A549 (cell line): ENCODE results near the gene MAPK13. TPM values are rescaled to one million over a fixed set of nuclear protein-coding genes. Genes with fewer than 3 reads are reported as not detected.

ENCODE experiments used
- ATAC-seq, 2 experiments: fragments of 200-7000 bp in 1 of 2; fragments of >200 bp in 1 of 2; cut with Nextera tagmentation in 1 of 2; cut with Tn5 transposase in 1 of 2; 3 replicates each; pipeline versions ENCODE4 v1.8.0 to v1.9.1; 2018 to 2020; ENCODE audit warnings: mild to moderate bottlenecking in 1 of 2, moderate library complexity in 1 of 2
- CTCF ChIA-PET: fragments of 300-600 bp; sonication (Branson Sonifier 250); formaldehyde crosslinking; extraction: SDS; loops from one replicate; lab custom pipeline; 2021; ENCODE audit warnings: antibody characterized with exemption, inconsistent platforms; lab: Yijun Ruan, JAX
- POLR2A ChIA-PET: fragments of 350-600 bp; formaldehyde crosslinking; extraction: SDS; loops from one replicate; lab custom pipeline; 2021; ENCODE audit warnings: antibody characterized with exemption, inconsistent platforms; lab: Yijun Ruan, JAX
- DNase-seq, 2 experiments: peaks; one replicate each; pipeline versions ENCODE4 v3.0.0 to v3.0.0-alpha.2; 2011 to 2016; ENCODE audit warnings: low read depth in 1 of 2, low spot score in 1 of 2
- FAIRE-seq: peaks from 2 replicates; lab custom pipeline; 2011; peaks lifted over from hg19 to GRCh38; lab: Jason Lieb, UNC
- H3K27ac ChIP-seq, 2 experiments: fragments of >200 bp; sonication (Bioruptor Twin); formaldehyde crosslinking; 3 replicates each; pipeline ENCODE4 v1.5.1; 2016 to 2017
- H3K4me1 ChIP-seq: fragments of >200 bp; sonication (Bioruptor Twin); formaldehyde crosslinking; 3 replicates; pipeline ENCODE4 v1.6.1; 2016
- H3K4me2 ChIP-seq: fragments of >200 bp; sonication (Bioruptor Twin); formaldehyde crosslinking; 3 replicates; pipeline ENCODE4 v1.6.1; 2016
- H3K4me3 ChIP-seq: fragments of >200 bp; sonication (Bioruptor Twin); formaldehyde crosslinking; 3 replicates; pipeline ENCODE4 v1.5.1; 2016
- H3K9me3 ChIP-seq: fragments of >200 bp; sonication (Bioruptor Twin); formaldehyde crosslinking; 3 replicates; pipeline ENCODE4 v1.6.1; 2016
- CBX2 ChIP-seq: fragments of 200-600 bp; sonication (generic); IDR thresholded peaks from 2 replicates; pipeline ENCODE4 v1.6.1; 2016; ENCODE audit warnings: low read depth, mild to moderate bottlenecking, borderline replicate concordance
- CBX8 ChIP-seq: fragments of 200-600 bp; sonication (generic); IDR thresholded peaks from 2 replicates; pipeline ENCODE4 v1.6.1; 2016
- CEBPB ChIP-seq, 2 experiments: fragments of >200 bp in 1 of 2; sonication (Bioruptor Twin) in 1 of 2; formaldehyde crosslinking in 1 of 2; IDR thresholded peaks; 2 replicates each; pipeline ENCODE4 v1.6.1; 2012 to 2016
- EHF ChIP-seq: fragments of 250-450 bp; sonication (Bioruptor Pico); IDR thresholded peaks from 2 replicates; pipeline ENCODE4 v1.5.0; 2020; ENCODE audit warnings: mild to moderate bottlenecking
- EP300 ChIP-seq, 2 experiments: fragments of >200 bp; sonication (Bioruptor Twin); formaldehyde crosslinking; IDR thresholded peaks; 2 replicates in 1 of 2; 3 replicates in 1 of 2; pipeline ENCODE4 v1.6.1; 2016 to 2017
- FOSB ChIP-seq: fragments of 250-450 bp; sonication (Bioruptor Pico); IDR thresholded peaks from 2 replicates; pipeline ENCODE4 v1.5.0; 2020; ENCODE audit warnings: mild to moderate bottlenecking, moderate library complexity
- HEYL ChIP-seq: fragments of 250-450 bp; sonication (Bioruptor Pico); IDR thresholded peaks from 2 replicates; pipeline ENCODE4 v1.8.0; 2021; ENCODE audit warnings: mild to moderate bottlenecking, moderate library complexity
- NPAS2 ChIP-seq: fragments of 250-450 bp; sonication (Bioruptor Pico); IDR thresholded peaks from 2 replicates; pipeline ENCODE4 v1.8.0; 2022; ENCODE audit warnings: mild to moderate bottlenecking, moderate library complexity, borderline replicate concordance
- NR3C1 ChIP-seq: fragments of >200 bp; sonication (Bioruptor Twin); formaldehyde crosslinking; IDR thresholded peaks from 3 replicates; pipeline ENCODE4 v1.6.1; 2017
- PHF8 ChIP-seq: fragments of 200-600 bp; sonication (generic); IDR thresholded peaks from 2 replicates; pipeline ENCODE4 v1.6.1; 2016; ENCODE audit warnings: low read depth, mild to moderate bottlenecking, antibody characterized with exemption, moderate library complexity, borderline replicate concordance
- RARB ChIP-seq: fragments of 250-450 bp; sonication (Bioruptor Pico); IDR thresholded peaks from 2 replicates; pipeline ENCODE4 v1.8.0; 2021; ENCODE audit warnings: mild to moderate bottlenecking, moderate library complexity
- RCOR1 ChIP-seq: fragments of 150-350 bp; IDR thresholded peaks from 2 replicates; pipeline ENCODE4 v1.6.1; 2014; ENCODE audit warnings: antibody characterized with exemption, low read length, low read depth
- RFX5 ChIP-seq: fragments of 450-650 bp; IDR thresholded peaks from 2 replicates; pipeline ENCODE4 v1.7.1; 2014; ENCODE audit warnings: antibody characterized with exemption, mild to moderate bottlenecking, moderate library complexity
- TP53 ChIP-seq: fragments of 250-450 bp; sonication (Bioruptor Pico); IDR thresholded peaks from 2 replicates; pipeline ENCODE4 v1.5.0; 2021; ENCODE audit warnings: mild to moderate bottlenecking, moderate library complexity
- ZC3H11A ChIP-seq: fragments of 450-650 bp; IDR thresholded peaks from 2 replicates; pipeline ENCODE4 v1.6.1; 2014; ENCODE audit warnings: antibody characterized with exemption, mild to moderate bottlenecking
- ZNF302 ChIP-seq: fragments of 250-450 bp; sonication (Bioruptor Pico); IDR thresholded peaks from 2 replicates; pipeline ENCODE4 v1.9.0; 2021; ENCODE audit warnings: inconsistent platforms, mild to moderate bottlenecking, moderate library complexity
- WGBS: methylation state at CpG from one replicate; pipeline ENCODE4 v1.1.6; 2017; ENCODE audit errors: missing lambda C conversion rate; 5-methylcytosine and 5-hydroxymethylcytosine counted together
- polyA plus RNA-seq, 4 experiments: library from polyadenylated mRNA; depleted of rRNA in 3 of 4; stranded (reverse); fragments of >200 nt; fragmentation: RNase III in 1 of 4; extraction: RNeasy Plus Mini Kit Qiagen cat#74134 plus additional on column Dnase treatment in 1 of 4; gene quantifications; 2 replicates in 3 of 4; 3 replicates in 1 of 4; pipeline ENCODE4 v1.2.3, GENCODE V29; 2011 to 2017
- TF ChIP-seq, protein P1 (sequence below): fragments of >200 bp; sonication (Bioruptor Twin); formaldehyde crosslinking; IDR thresholded peaks from 3 replicates; pipeline ENCODE4 v1.6.1; 2016
- TF ChIP-seq, protein P2 (sequence below): fragments of 150-350 bp; IDR thresholded peaks from 2 replicates; pipeline ENCODE4 v1.6.1; 2014; ENCODE audit warnings: low read depth, mild to moderate bottlenecking, low read length
- TF ChIP-seq, protein P3 (sequence below): fragments of 450-650 bp; IDR thresholded peaks from 2 replicates; pipeline ENCODE4 v1.6.1; 2014; ENCODE audit warnings: antibody characterized with exemption
- TF ChIP-seq, protein P4 (sequence below): IDR thresholded peaks from 2 replicates; pipeline ENCODE4 v1.6.1; 2012
- TF ChIP-seq, protein P5 (sequence below): IDR thresholded peaks from 2 replicates; pipeline ENCODE4 v1.6.1; 2012; ENCODE audit warnings: low read depth, borderline replicate concordance
- TF ChIP-seq, protein P6 (sequence below): fragments of 250-450 bp; sonication (Bioruptor Pico); IDR thresholded peaks from 2 replicates; pipeline ENCODE4 v1.5.0; 2020; ENCODE audit warnings: low read depth, mild to moderate bottlenecking, moderate library complexity

The MAPK13 gene
- polyA plus RNA-seq, 2 of the 4 experiments (the other 2 are of a cell fraction), result 0.45 to 0.63 TPM

DNA sequence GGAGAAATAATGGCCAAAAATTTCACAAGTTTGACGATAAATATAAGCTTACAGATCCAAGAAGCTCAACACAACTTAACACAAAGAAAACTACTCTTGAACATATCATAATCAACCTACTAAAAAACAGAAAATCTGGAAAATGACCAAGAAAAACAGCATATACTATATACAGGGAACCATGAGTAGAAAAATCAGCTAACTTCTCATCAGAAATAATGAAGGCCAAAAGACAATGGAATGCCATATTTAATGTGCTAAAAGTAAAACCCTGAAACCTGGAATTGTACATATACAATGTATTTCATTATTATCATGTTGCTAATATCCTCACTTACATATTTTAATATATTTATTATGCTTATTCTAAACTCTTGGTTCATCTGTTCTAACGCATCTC is 25.3 kb downstream of the MAPK13 start:
- no peak overlapping the region for H3K27ac ChIP-seq
- ATAC-seq (no peak), DNase-seq (no peak), FAIRE-seq (no peak)
- WGBS, result 71% methylated on average over 2 of the region's 2 CpGs
- ChIA-PET POLR2A (no interaction called here), CTCF (interaction anchor here (1.1 kb wide), 1 partner anchor 16 kb away, joined by 3 read pairs; no protein-coding TSS in a partner anchor)
- TF ChIP-seq, protein P1, sequence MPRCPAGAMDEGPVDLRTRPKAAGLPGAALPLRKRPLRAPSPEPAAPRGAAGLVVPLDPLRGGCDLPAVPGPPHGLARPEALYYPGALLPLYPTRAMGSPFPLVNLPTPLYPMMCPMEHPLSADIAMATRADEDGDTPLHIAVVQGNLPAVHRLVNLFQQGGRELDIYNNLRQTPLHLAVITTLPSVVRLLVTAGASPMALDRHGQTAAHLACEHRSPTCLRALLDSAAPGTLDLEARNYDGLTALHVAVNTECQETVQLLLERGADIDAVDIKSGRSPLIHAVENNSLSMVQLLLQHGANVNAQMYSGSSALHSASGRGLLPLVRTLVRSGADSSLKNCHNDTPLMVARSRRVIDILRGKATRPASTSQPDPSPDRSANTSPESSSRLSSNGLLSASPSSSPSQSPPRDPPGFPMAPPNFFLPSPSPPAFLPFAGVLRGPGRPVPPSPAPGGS, result no peak
- TF ChIP-seq CBX8 (no peak), RFX5 (no peak), FOSB (CRISPR knock-in tag) (no peak), HEYL (CRISPR knock-in tag) (no peak), EHF (CRISPR knock-in tag) (no peak), NR3C1 (no peak), NPAS2 (CRISPR knock-in tag) (no peak), CEBPB (IDR thresholded peaks at IDR 0.05) (no peak), RARB (CRISPR knock-in tag) (no peak), PHF8 (no peak), ZNF302 (no peak), RCOR1 (no peak)
- TF ChIP-seq, protein P2, sequence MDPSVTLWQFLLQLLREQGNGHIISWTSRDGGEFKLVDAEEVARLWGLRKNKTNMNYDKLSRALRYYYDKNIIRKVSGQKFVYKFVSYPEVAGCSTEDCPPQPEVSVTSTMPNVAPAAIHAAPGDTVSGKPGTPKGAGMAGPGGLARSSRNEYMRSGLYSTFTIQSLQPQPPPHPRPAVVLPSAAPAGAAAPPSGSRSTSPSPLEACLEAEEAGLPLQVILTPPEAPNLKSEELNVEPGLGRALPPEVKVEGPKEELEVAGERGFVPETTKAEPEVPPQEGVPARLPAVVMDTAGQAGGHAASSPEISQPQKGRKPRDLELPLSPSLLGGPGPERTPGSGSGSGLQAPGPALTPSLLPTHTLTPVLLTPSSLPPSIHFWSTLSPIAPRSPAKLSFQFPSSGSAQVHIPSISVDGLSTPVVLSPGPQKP, result no peak
- TF ChIP-seq, protein P3, sequence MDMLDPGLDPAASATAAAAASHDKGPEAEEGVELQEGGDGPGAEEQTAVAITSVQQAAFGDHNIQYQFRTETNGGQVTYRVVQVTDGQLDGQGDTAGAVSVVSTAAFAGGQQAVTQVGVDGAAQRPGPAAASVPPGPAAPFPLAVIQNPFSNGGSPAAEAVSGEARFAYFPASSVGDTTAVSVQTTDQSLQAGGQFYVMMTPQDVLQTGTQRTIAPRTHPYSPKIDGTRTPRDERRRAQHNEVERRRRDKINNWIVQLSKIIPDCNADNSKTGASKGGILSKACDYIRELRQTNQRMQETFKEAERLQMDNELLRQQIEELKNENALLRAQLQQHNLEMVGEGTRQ, result no peak
- TF ChIP-seq, protein P4, sequence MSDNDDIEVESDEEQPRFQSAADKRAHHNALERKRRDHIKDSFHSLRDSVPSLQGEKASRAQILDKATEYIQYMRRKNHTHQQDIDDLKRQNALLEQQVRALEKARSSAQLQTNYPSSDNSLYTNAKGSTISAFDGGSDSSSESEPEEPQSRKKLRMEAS, result no peak
- TF ChIP-seq, protein P5, sequence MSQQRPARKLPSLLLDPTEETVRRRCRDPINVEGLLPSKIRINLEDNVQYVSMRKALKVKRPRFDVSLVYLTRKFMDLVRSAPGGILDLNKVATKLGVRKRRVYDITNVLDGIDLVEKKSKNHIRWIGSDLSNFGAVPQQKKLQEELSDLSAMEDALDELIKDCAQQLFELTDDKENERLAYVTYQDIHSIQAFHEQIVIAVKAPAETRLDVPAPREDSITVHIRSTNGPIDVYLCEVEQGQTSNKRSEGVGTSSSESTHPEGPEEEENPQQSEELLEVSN, result no peak
- TF ChIP-seq, protein P6, sequence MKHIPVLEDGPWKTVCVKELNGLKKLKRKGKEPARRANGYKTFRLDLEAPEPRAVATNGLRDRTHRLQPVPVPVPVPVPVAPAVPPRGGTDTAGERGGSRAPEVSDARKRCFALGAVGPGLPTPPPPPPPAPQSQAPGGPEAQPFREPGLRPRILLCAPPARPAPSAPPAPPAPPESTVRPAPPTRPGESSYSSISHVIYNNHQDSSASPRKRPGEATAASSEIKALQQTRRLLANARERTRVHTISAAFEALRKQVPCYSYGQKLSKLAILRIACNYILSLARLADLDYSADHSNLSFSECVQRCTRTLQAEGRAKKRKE (CRISPR knock-in tag), result no peak
- H3K4me3 ChIP-seq, result no peak overlapping the region
- H3K4me1 ChIP-seq, result no peaks in the 10 kb centered on the region
- H3K4me2 ChIP-seq, result no peak overlapping the region
- peaks cover 8% of the 10 kb centered on the region; the same call in 1 of the 3 replicates for H3K9me3 ChIP-seq

DNA sequence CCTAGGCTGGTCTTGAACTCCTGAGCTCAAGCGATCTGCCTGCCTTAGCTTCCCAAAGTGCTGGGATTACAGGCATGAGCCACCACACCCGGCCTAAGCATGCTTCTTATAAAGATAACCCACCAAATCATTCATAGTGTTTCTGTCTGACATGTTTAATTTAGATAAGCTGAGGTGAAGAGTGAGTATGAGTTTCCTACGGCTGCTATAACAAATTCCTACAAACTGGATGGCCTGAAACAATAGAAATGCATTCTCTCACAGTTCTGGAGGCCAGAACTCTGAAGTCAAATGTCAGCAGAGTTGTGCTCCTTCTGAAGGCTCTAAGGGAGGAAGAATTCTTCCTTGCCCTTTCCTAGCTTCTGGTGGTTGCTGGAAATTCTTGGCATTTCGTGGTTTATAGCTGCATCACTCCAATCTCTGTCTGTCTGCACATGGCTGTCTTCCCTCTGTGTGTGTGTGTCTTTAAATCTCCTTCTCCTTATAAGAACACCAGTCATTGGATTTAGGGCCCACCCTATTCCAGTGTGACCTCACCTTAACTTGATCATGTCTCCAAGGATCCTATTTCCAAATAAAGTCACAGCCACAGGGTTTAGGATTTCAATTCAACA is 29.9 kb downstream of the MAPK13 start:
- no peak for DNase-seq
- POLR2A ChIA-PET, result no interaction called here

More for the DNA sequence above, 29.9 kb downstream of the MAPK13 start:
- no peak overlapping the region for H3K27ac ChIP-seq
- TF ChIP-seq CBX2, result no peak
- TF ChIP-seq, protein P5, result no peak
- no peak for TF ChIP-seq TP53
- TF ChIP-seq, protein P2, result no peak
- no peak for TF ChIP-seq EP300 (IDR thresholded peaks at IDR 0.05)
- no peak for TF ChIP-seq ZC3H11A
- TF ChIP-seq, all 56 proteins: peak for 0
- ATAC-seq, result no peak
- Histone ChIP-seq H3K4me3 (no peak overlapping the region), H3K4me2 (no peak overlapping the region), H3K4me1 (no peaks in the 10 kb centered on the region), H3K9me3 (peaks cover 7% of the 10 kb centered on the region; the same call in 1 of the 3 replicates)
- CTCF ChIA-PET, result no interaction called here
- no peak for FAIRE-seq
- 52% methylated on average over 4 of the region's 4 CpGs for WGBS
